Fibroblast of lung (primary cell): ENCODE data around the gene CPNE2. TPM values are rescaled to one million over a fixed set of nuclear protein-coding genes. Genes with fewer than 3 reads are reported as not detected.
A peak's percentile ranks its signal among the peaks of the same experiment; 100 is the strongest.

Experiments
- DNase-seq, 2 donors: peaks; one replicate each; pipeline versions ENCODE4 v3.0.0 to v3.0.0-alpha.2; 2010; ENCODE audit warnings: low read depth in 2 of 2
- H2AFZ ChIP-seq: 2 replicates; pipeline ENCODE4 v1.5.1; 2012; ENCODE audit warnings: low read length, control low read depth, inconsistent platforms
- H3K27ac ChIP-seq: 2 replicates; pipeline ENCODE4 v1.5.1; 2011; ENCODE audit warnings: low read length, control low read depth; ENCODE audit not compliant: insufficient read depth
- H3K27me3 ChIP-seq: 2 replicates; pipeline ENCODE4 v1.5.1; 2011; ENCODE audit warnings: mild to moderate bottlenecking, low read length; ENCODE audit not compliant: control insufficient read depth, insufficient read depth
- H3K36me3 ChIP-seq: 2 replicates; pipeline ENCODE4 v1.5.1; 2011; ENCODE audit warnings: low read length; ENCODE audit not compliant: control insufficient read depth, insufficient read depth
- H3K4me1 ChIP-seq: 2 replicates; pipeline ENCODE4 v1.5.1; 2011; ENCODE audit warnings: low read length; ENCODE audit not compliant: control insufficient read depth, insufficient read depth; ENCODE audit errors: extremely low read depth
- H3K4me2 ChIP-seq: 2 replicates; pipeline ENCODE4 v1.5.1; 2011; ENCODE audit warnings: low read length, control low read depth; ENCODE audit not compliant: insufficient read depth; ENCODE audit errors: extremely low read depth
- H3K4me3 ChIP-seq, 4 experiments: fragments of 200-600 bp in 1 of 4; sonication (generic) in 1 of 4; replicated peaks in 1 of 4; 2 replicates each; pipeline ENCODE4 v1.5.1; 2011 to 2016; ENCODE audit warnings: low read length in 4 of 4, low read depth in 3 of 4, mild to moderate bottlenecking in 3 of 4, control low read depth in 2 of 4, inconsistent platforms in 1 of 4, mixed read lengths in 1 of 4; ENCODE audit not compliant: insufficient read depth in 1 of 4; ENCODE audit errors: control extremely low read depth in 1 of 4
- H3K79me2 ChIP-seq: 2 replicates; pipeline ENCODE4 v1.5.1; 2012; ENCODE audit warnings: mild to moderate bottlenecking, low read length, inconsistent platforms; ENCODE audit not compliant: control insufficient read depth, insufficient read depth
- H3K9ac ChIP-seq: 2 replicates; pipeline ENCODE4 v1.5.1; 2011; ENCODE audit warnings: mild to moderate bottlenecking, low read length, control low read depth; ENCODE audit not compliant: insufficient read depth
- H3K9me3 ChIP-seq: 2 replicates; pipeline ENCODE4 v1.5.1; 2012; ENCODE audit warnings: low read depth, low read length; ENCODE audit not compliant: control insufficient read depth, insufficient read depth
- H4K20me1 ChIP-seq: 2 replicates; pipeline ENCODE4 v1.5.1; 2011; ENCODE audit warnings: low read length; ENCODE audit not compliant: control insufficient read depth, insufficient read depth; ENCODE audit errors: extremely low read depth
- EZH2 ChIP-seq: IDR thresholded peaks from 2 replicates; pipeline ENCODE4 v1.5.1; 2012; ENCODE audit warnings: low read length, control low read depth, mild to moderate bottlenecking; ENCODE audit errors: missing control alignments
- polyA plus RNA-seq, 2 donors: library from polyadenylated mRNA; depleted of rRNA in 1 of 2; stranded (reverse) in 1 of 2; unstranded in 1 of 2; fragments of >200 nt; gene quantifications; 2 replicates each; pipeline ENCODE4 v1.2.1, GENCODE V29; 2011 to 2012; ENCODE audit warnings: missing spikeins in 1 of 2
- total RNA-seq: library from RNA; depleted of rRNA; stranded (reverse); fragments of >200 nt; gene quantifications from 2 replicates; pipeline ENCODE4 v1.2.1, GENCODE V29; 2014
- TF ChIP-seq, protein P1 (sequence below), 2 donors: IDR thresholded peaks in 1 of 2; conservative IDR thresholded peaks in 1 of 2; 1 replicate in 1 of 2; 2 replicates in 1 of 2; pipeline ENCODE4 v1.5.1; 2011 to 2012; ENCODE audit warnings: low read length in 2 of 2, control low read depth in 1 of 2, inconsistent platforms in 1 of 2, low read depth in 1 of 2, mild to moderate bottlenecking in 1 of 2

Gene CPNE2
- total and polyA plus RNA-seq, 2 donors (not counting 1 experiment from before 2014, with no cell fraction given) = 20.5 to 39.6 TPM

DNA sequence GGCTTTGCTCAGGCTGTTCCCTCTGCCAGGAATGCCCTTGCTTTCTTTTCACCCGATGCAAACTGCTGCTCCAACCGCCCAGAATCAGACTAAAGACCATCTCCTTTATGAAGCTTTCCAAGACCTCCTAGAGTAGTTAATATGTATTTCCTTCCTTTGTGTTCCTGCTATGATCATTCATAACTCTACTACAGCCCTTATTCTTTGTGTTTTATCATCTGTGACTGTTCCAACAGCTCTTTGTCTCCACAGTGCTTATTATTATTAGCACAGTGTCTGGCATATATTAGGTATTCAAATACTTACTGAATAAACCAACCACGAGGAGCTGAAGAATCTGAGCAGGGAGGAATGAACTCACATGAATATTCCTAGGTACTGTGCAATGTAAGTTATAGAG is 85.8 kb downstream of the CPNE2 start:
- H3K27ac ChIP-seq = no peak overlapping the region
- H3K4me1 ChIP-seq = no peaks in the 10 kb centered on the region

DNA sequence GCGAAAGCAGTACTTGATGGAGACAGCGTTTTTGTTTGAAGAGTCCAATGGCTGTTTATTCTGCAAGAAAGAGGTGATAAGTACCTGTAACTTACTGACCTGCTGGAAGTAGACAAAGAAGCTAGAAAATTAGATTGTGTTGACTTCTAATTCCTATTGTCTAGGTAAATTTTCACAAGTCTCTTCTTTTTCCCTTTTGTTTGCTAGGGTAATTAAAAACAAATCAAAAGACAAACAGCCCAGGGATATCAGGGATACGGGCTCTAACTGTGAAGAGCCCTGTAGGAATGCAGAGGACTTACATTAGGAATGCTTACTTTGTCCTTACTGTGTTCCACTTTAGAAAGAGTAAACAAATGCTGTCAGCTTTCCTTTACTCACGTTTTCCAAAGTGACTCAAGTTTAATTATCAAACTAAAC is 86.4 kb downstream of the CPNE2 start:
- H3K27me3 ChIP-seq = no peaks in the 10 kb centered on the region
- no peaks in the 10 kb centered on the region for H4K20me1 ChIP-seq
- DNase-seq = no peak
- H3K27ac ChIP-seq = no peak overlapping the region
- TF ChIP-seq, protein P1, sequence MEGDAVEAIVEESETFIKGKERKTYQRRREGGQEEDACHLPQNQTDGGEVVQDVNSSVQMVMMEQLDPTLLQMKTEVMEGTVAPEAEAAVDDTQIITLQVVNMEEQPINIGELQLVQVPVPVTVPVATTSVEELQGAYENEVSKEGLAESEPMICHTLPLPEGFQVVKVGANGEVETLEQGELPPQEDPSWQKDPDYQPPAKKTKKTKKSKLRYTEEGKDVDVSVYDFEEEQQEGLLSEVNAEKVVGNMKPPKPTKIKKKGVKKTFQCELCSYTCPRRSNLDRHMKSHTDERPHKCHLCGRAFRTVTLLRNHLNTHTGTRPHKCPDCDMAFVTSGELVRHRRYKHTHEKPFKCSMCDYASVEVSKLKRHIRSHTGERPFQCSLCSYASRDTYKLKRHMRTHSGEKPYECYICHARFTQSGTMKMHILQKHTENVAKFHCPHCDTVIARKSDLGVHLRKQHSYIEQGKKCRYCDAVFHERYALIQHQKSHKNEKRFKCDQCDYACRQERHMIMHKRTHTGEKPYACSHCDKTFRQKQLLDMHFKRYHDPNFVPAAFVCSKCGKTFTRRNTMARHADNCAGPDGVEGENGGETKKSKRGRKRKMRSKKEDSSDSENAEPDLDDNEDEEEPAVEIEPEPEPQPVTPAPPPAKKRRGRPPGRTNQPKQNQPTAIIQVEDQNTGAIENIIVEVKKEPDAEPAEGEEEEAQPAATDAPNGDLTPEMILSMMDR (conservative IDR thresholded peaks at IDR 0.05 in 1 of 2, IDR thresholded peaks at IDR 0.05 in 1 of 2; ENCODE audit: low read depth in 1 of 2, low read length in 2 of 2) = no peak
- no peak for TF ChIP-seq EZH2
- H3K4me1 ChIP-seq = no peaks in the 10 kb centered on the region
- H3K36me3 ChIP-seq = no peaks in the 10 kb centered on the region
- H3K9ac ChIP-seq = no peak overlapping the region
- H3K79me2 ChIP-seq = peaks cover 21% of the 10 kb centered on the region
- no peak overlapping the region for H3K4me3 ChIP-seq
- H3K4me2 ChIP-seq = no peak overlapping the region
- no peaks in the 10 kb centered on the region for H3K9me3 ChIP-seq
- H2AFZ ChIP-seq = no peak overlapping the region

More for the DNA sequence above, 85.8 kb downstream of the CPNE2 start:
- Histone ChIP-seq H3K9ac (no peak overlapping the region), H3K36me3 (no peaks in the 10 kb centered on the region), H3K4me3 (no peak overlapping the region), H3K27me3 (no peaks in the 10 kb centered on the region), H3K4me2 (no peak overlapping the region), H3K79me2 (peaks cover 17% of the 10 kb centered on the region), H3K9me3 (no peaks in the 10 kb centered on the region), H4K20me1 (no peaks in the 10 kb centered on the region), H2AFZ (no peak overlapping the region)
- DNase-seq = no peak
- TF ChIP-seq EZH2 = no peak
- TF ChIP-seq, protein P1 (conservative IDR thresholded peaks at IDR 0.05 in 1 of 2, IDR thresholded peaks at IDR 0.05 in 1 of 2; ENCODE audit: low read depth in 1 of 2, low read length in 2 of 2) = no peak

DNA sequence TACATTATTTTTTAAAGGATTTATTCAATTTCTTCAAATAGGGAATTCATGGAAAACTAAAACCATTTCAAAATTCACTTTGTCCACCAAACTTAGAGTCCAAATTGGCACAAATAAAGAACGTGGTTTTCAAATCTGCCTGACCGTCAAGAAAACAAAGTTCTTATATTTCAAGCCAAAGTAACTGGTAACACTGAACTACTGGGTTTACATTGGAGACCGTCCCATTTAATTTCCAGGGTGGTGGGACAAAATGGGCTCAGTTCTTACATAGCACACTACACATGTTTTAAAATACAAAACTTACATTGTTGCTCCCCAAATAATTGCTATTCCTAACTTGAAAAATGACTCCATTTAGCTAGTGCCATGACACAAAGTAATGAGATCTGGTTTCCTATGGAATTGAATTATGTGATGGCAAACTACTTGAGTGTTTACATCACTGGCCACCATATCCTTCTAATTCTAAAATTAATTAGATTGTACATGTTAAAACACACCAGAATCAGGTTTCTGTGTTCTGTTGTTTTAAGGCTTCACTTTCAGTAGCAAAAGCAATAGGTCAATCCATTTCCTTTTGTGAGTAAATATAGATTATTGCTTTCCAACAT is 86.9 kb downstream of the CPNE2 start:
- Histone ChIP-seq H3K9ac (no peak overlapping the region), H3K4me2 (peak overlapping the region; percentile 8), H3K27me3 (no peaks in the 10 kb centered on the region), H2AFZ (no peak overlapping the region), H3K36me3 (no peaks in the 10 kb centered on the region), H3K27ac (no peak overlapping the region), H4K20me1 (no peaks in the 10 kb centered on the region), H3K4me3 (no peak overlapping the region), H3K4me1 (no peaks in the 10 kb centered on the region), H3K79me2 (peaks cover 25% of the 10 kb centered on the region), H3K9me3 (no peaks in the 10 kb centered on the region)
- DNase-seq = no peak
- TF ChIP-seq, protein P1 (conservative IDR thresholded peaks at IDR 0.05 in 1 of 2, IDR thresholded peaks at IDR 0.05 in 1 of 2; ENCODE audit: low read depth in 1 of 2, low read length in 2 of 2) = no peak
- TF ChIP-seq EZH2 = no peak
